GM19043 (cell line): ENCODE data around the gene ASB10.
A peak's percentile ranks its signal among the peaks of the same experiment; 100 is the strongest.

Source experiments
- ATAC-seq: cut with Tn5 transposase; IDR thresholded peaks from one replicate; pipeline ENCODE4 v1.9.1; 2021; ENCODE audit warnings: low read depth; ENCODE audit not compliant: unreplicated experiment

The ASB10 gene

GRCh38 chr7:151186640-151187408 lies at the start of gene ASB10:
Gene ASB10 (minus strand): TSS chr7:151187250. CDS start chr7:151187130, 120 bp downstream.
- no peak for ATAC-seq

GRCh38 chr7:151236406-151236805 lies 49.4 kb upstream of the ASB10 start:
- no peak for ATAC-seq

GRCh38 chr7:151235091-151235787 lies 48.2 kb upstream of the ASB10 start:
- ATAC-seq, result no peak

- no peak for ATAC-seq
Observed at GRCh38 chr7:151233804-151234203, 46.8 kb upstream of the ASB10 start.

GRCh38 chr7:151232917-151233701 lies 46.1 kb upstream of the ASB10 start:
- peak; percentile 26 for ATAC-seq

GRCh38 chr7:151232091-151232916 lies 45.3 kb upstream of the ASB10 start, which contains the start of gene CHPF2:
Gene CHPF2 (plus strand): TSS chr7:151232483. CDS start chr7:151234012, 1,529 bp downstream.
- peak; percentile 97 for ATAC-seq

GRCh38 chr7:151231080-151231479 lies 44.0 kb upstream of the ASB10 start:
- no peak for ATAC-seq

- ATAC-seq, result no peak
Observed at GRCh38 chr7:151229249-151229648, 42.2 kb upstream of the ASB10 start.

- ATAC-seq, result no peak
Observed at GRCh38 chr7:151228024-151228866, 41.2 kb upstream of the ASB10 start.

- peak; percentile 100 for ATAC-seq
Observed at GRCh38 chr7:151226875-151227782, 40.1 kb upstream of the ASB10 start, which contains the start of gene ABCF2. Gene ABCF2 (minus strand): TSS chr7:151227205. CDS start chr7:151226458, 747 bp downstream.

- no peak for ATAC-seq
Observed at GRCh38 chr7:151226560-151226874, 39.5 kb upstream of the ASB10 start.

- no peak for ATAC-seq
Observed at GRCh38 chr7:151225948-151226510, 39.0 kb upstream of the ASB10 start.

GRCh38 chr7:151223728-151224127 lies 36.7 kb upstream of the ASB10 start:
- ATAC-seq, result no peak

- no peak for ATAC-seq
Observed at GRCh38 chr7:151218170-151218569, 31.1 kb upstream of the ASB10 start.

GRCh38 chr7:151215396-151215795 lies 28.3 kb upstream of the ASB10 start:
- ATAC-seq, result no peak

GRCh38 chr7:151213826-151214225 lies 26.8 kb upstream of the ASB10 start:
- ATAC-seq, result no peak

- ATAC-seq, result no peak
Observed at GRCh38 chr7:151212626-151213025, 25.6 kb upstream of the ASB10 start.

- no peak for ATAC-seq
Observed at GRCh38 chr7:151211155-151211772, 24.2 kb upstream of the ASB10 start.
